Pancreas (tissue), 10 donors: ENCODE measurements around the gene NUP205. TPM values are rescaled to one million over a fixed set of nuclear protein-coding genes. Genes with fewer than 3 reads are reported as not detected.

Experiments used
- ATAC-seq, 4 donors: fragments of 200-7000 bp; cut with Tn5 transposase; one replicate each; pipeline versions ENCODE4 v1.8.0 to v1.9.1; 2020; ENCODE audit warnings: mild to moderate bottlenecking in 4 of 4, moderate library complexity in 4 of 4
- DNase-seq, 6 donors: peaks; one replicate each; pipeline ENCODE4 v3.0.0-alpha.2; 2020
- FAIRE-seq: peaks from 2 replicates; lab custom pipeline; 2012; peaks lifted over from hg19 to GRCh38; lab: Jason Lieb, UNC
- H3K27ac ChIP-seq, 4 donors: fragments of 200-600 bp; sonication (generic); 1 replicate in 3 of 4; 2 replicates in 1 of 4; pipeline versions ENCODE4 v1.5.0 to v1.8.0; 2020
- H3K27me3 ChIP-seq, 4 donors: fragments of 200-600 bp; one replicate each; pipeline ENCODE4 v1.8.0; 2021
- H3K36me3 ChIP-seq, 3 donors: fragments of 200-600 bp; sonication (generic) in 1 of 3; one replicate each; pipeline versions ENCODE4 v1.5.0 to v1.8.0; 2020 to 2021
- H3K4me1 ChIP-seq, 3 donors: fragments of 200-600 bp; one replicate each; pipeline ENCODE4 v1.8.0; 2021
- H3K4me3 ChIP-seq, 4 donors: fragments of 200-600 bp; sonication (generic) in 2 of 4; one replicate each; pipeline versions ENCODE4 v1.5.0 to v1.8.0; 2020 to 2021
- H3K9me3 ChIP-seq, 4 donors: fragments of 200-600 bp; one replicate each; pipeline ENCODE4 v1.8.0; 2021
- WGBS, 2 donors: extraction: QIAGEN DNeasy Blood & Tissue Kit; methylation state at CpG; one replicate each; pipeline ENCODE4 v1.1.7; 2013; 5-methylcytosine and 5-hydroxymethylcytosine counted together
- intact Hi-C, 3 donors: fragments of 100-400 bp; cut with DNase I; formaldehyde crosslinking; loops; one replicate each; pipeline versions ENCODE4 v1.11.1 to v1.14.2; 2022
- polyA plus RNA-seq, 2 donors: library from polyadenylated mRNA; stranded (reverse); fragments of 200-250 nt; gene quantifications; one replicate each; pipeline ENCODE4 v1.2.3, GENCODE V29; 2013
- total RNA-seq, 6 donors: library from RNA; stranded (reverse); fragmentation: NEBNext Ultra II Directional in 4 of 6; extraction: Animal tissue kit (Norgen Biotek cat#: 25700) in 4 of 6; gene quantifications; one replicate each; pipeline versions ENCODE4 v1.2.1 to v1.2.4, GENCODE V29; 2021 to 2023
- TF ChIP-seq, protein P1 (sequence below), 4 donors: fragments of 200-600 bp; sonication (generic) in 3 of 4; IDR thresholded peaks; one replicate each; pipeline versions ENCODE4 v1.5.0 to v1.8.0; 2021; ENCODE audit warnings: antibody characterized with exemption in 4 of 4
- donor health status: healthy with polysubstance abuse.
- donor health status: DM: no; HTN: no; CAD: no; lungs with moderate emphysema.
- donor health status: DM: no; HTN: no; CAD: no.
- donor health status: control.
- donor health status: control.
- donor health status: Bipolar disorder and iron deficiency.
- donor health status: DM: yes; HTN: yes; CAD: no.
- donor health status: DM: no; HTN: no; CAD: no.
- donor health status: DM: no; HTN: no; CAD: no.
- donor health status: DM: yes; HTN: yes; CAD: no.

Gene NUP205, protein sequence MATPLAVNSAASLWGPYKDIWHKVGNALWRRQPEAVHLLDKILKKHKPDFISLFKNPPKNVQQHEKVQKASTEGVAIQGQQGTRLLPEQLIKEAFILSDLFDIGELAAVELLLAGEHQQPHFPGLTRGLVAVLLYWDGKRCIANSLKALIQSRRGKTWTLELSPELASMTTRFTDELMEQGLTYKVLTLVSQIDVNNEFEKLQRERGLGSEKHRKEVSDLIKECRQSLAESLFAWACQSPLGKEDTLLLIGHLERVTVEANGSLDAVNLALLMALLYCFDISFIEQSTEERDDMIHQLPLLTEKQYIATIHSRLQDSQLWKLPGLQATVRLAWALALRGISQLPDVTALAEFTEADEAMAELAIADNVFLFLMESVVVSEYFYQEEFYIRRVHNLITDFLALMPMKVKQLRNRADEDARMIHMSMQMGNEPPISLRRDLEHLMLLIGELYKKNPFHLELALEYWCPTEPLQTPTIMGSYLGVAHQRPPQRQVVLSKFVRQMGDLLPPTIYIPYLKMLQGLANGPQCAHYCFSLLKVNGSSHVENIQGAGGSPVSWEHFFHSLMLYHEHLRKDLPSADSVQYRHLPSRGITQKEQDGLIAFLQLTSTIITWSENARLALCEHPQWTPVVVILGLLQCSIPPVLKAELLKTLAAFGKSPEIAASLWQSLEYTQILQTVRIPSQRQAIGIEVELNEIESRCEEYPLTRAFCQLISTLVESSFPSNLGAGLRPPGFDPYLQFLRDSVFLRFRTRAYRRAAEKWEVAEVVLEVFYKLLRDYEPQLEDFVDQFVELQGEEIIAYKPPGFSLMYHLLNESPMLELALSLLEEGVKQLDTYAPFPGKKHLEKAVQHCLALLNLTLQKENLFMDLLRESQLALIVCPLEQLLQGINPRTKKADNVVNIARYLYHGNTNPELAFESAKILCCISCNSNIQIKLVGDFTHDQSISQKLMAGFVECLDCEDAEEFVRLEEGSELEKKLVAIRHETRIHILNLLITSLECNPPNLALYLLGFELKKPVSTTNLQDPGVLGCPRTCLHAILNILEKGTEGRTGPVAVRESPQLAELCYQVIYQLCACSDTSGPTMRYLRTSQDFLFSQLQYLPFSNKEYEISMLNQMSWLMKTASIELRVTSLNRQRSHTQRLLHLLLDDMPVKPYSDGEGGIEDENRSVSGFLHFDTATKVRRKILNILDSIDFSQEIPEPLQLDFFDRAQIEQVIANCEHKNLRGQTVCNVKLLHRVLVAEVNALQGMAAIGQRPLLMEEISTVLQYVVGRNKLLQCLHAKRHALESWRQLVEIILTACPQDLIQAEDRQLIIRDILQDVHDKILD (N-terminal part only)
- total RNA-seq, result 10 to 100 TPM in 5 of 6 donors, 1 to 10 TPM in 1; 8.7 to 21.9 (median 14.5) TPM
- polyA plus RNA-seq, result 10 to 100 TPM; 13.1 to 23.7 TPM

DNA sequence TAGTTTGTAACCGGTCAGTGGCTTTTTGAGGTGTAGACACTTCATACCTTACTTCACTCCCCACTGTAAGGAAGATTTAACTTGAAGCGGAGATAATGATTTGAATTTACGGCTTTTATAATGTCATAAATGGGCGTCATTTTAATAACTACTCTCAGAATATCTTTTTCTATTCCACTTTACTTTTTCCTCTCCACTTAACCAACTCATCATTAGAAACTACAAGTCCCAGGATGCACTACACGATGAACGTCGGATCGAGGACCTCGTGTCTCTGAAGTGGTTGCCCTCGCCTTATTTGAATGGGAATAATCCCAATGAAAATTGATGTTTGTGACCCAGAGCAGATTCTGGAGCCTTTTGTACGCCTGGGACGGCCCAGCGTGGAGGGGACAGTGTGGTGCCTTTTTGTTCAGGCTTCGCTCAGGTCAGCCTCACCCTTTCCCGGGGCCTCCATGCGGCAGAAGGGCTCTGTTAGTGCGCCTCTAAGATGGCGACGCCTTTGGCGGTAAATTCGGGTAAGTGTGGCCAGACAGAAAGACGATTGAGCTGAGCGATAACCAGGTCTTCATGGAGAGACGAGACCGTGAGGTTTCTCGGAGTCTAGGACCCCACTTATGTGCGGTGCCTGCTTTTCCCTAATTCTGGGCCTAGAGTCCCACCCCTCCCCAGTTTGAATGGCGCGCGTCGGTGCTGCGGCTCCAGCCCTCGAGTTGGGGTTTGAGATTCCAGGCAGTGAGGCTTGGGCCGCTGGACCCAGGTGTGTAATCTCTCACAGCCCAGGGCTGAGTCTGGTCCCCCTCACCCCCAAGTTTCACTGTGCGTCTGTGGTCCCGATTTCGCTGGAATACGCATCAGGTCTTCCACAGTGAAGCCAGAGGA lies at the start of gene NUP205:
Gene NUP205 (plus strand): TSS at position 463 of the 882 bp plus-strand sequence. CDS start 28 bp downstream, at position 491.
- Histone ChIP-seq H3K4me1 (peaks cover 4 to 6% (median 6%) of the 10 kb centered on the region in 3 donors), H3K9me3 (no peaks in the 10 kb centered on the region), H3K27ac (peak within 1 kb of the TSS; percentile 86 to 98 (median 88)), H3K36me3 (no peaks in the 10 kb centered on the region), H3K4me3 (peak within 1 kb of the TSS; percentile 52 to 73 (median 60)), H3K27me3 (no peaks in the 10 kb centered on the region)
- intact Hi-C loops, result no loop called here
- 2% methylated on average over 38 of the region's 38 CpGs for WGBS, 2 donors
- TF ChIP-seq, protein P1, sequence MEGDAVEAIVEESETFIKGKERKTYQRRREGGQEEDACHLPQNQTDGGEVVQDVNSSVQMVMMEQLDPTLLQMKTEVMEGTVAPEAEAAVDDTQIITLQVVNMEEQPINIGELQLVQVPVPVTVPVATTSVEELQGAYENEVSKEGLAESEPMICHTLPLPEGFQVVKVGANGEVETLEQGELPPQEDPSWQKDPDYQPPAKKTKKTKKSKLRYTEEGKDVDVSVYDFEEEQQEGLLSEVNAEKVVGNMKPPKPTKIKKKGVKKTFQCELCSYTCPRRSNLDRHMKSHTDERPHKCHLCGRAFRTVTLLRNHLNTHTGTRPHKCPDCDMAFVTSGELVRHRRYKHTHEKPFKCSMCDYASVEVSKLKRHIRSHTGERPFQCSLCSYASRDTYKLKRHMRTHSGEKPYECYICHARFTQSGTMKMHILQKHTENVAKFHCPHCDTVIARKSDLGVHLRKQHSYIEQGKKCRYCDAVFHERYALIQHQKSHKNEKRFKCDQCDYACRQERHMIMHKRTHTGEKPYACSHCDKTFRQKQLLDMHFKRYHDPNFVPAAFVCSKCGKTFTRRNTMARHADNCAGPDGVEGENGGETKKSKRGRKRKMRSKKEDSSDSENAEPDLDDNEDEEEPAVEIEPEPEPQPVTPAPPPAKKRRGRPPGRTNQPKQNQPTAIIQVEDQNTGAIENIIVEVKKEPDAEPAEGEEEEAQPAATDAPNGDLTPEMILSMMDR (IDR thresholded peaks at IDR 0.05), result no peak
- DNase-seq (peak; percentile 56 to 74 (median 70)), FAIRE-seq (no peak), ATAC-seq (peak; percentile 94 to 97 (median 96))

DNA sequence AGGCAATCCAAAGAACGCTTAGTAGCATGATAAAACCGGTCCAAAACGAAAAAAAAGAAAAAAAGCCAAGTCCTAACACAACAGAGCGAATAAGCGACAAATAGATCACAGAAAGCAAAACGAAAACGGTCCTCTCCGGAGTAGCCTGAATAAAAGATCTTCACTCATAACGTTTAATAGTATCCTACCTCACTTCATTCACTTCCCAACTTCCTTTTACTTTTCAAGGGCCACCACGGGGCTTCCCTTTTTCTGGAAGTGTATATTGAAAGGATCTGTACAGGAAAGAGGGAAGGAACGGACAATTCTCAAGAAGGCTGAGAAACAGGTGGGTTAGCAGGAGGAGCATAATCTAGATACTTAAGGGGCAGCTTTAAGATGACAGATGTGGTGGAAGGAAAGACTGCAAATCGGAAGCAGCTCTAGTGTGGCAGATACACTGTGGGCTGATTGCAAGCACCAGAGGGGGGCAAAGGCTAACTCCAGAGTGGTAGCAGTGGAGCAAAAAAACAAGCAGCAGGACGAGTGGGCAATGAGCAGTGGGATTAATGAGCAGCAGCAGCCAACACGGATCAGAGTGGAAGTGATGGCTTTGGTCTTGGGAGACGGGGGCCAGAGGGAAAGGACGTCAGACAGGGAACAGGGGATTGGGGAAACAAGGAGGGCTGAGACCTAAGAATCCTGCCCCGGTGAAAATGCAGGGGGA lies 48.7 kb upstream of the NUP205 start:
- DNase-seq, result peak in 4 of 6 donors; percentile 6 to 26 (median 22)
- peaks cover 4 to 24% (median 20%) of the 10 kb centered on the region in 3 donors for H3K4me1 ChIP-seq
- TF ChIP-seq, protein P1 (IDR thresholded peaks at IDR 0.05), result no peak
- peak overlapping the region; percentile 62 to 81 (median 64) for H3K4me3 ChIP-seq
- H3K27me3 ChIP-seq, result no peaks in the 10 kb centered on the region
- FAIRE-seq, result no peak
- no peaks in the 10 kb centered on the region for H3K9me3 ChIP-seq
- peak; percentile 5 to 26 (median 14) for ATAC-seq
- WGBS, 2 donors, result 0% methylated on average over 17 of the region's 17 CpGs
- H3K27ac ChIP-seq, result peak overlapping the region; percentile 60 to 93 (median 88)
- intact Hi-C loops, result no loop called here
- H3K36me3 ChIP-seq, result no peaks in the 10 kb centered on the region

DNA sequence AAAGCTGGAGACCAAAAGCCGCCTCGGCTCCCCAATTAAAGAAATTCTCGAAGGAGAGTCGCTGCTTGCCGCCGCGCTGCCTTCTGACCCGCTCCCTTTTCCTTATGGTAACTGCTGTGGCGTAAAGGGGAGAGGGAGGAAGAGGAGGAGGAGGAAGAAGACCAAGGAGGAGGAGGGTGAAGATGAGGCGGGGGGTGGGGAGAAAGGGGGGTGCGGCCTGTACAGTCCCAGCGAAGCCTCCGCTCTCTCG lies 48.2 kb upstream of the NUP205 start:
- Histone ChIP-seq H3K4me1 (peaks cover 4 to 24% (median 20%) of the 10 kb centered on the region in 3 donors), H3K9me3 (no peaks in the 10 kb centered on the region), H3K27ac (peak overlapping the region; percentile 60 to 93 (median 88)), H3K36me3 (no peaks in the 10 kb centered on the region), H3K4me3 (peak overlapping the region; percentile 62 to 81 (median 64)), H3K27me3 (no peaks in the 10 kb centered on the region)
- ATAC-seq, result no peak
- intact Hi-C loops, result no loop called here
- WGBS, 2 donors, result 0% methylated on average over 13 to 14 of the region's 14 CpGs
- FAIRE-seq, result no peak
- TF ChIP-seq, protein P1 (IDR thresholded peaks at IDR 0.05), result no peak
- peak in 1 of 6 donors; percentile 20 for DNase-seq
